Thyroid gland (tissue), 4 donors: ENCODE results near the gene LOXHD1. TPM values are rescaled to one million over a fixed set of nuclear protein-coding genes. Genes with fewer than 3 reads are reported as not detected.
A peak's percentile ranks its signal among the peaks of the same experiment; 100 is the strongest.

Source experiments
- DNase-seq, 2 donors: peaks; one replicate each; pipeline ENCODE4 v3.0.0-alpha.2; 2019
- H3K27ac ChIP-seq, 3 donors: fragments of 200-600 bp; sonication (generic); 1 replicate in 2 of 3; 2 replicates in 1 of 3; pipeline ENCODE4 v1.5.1; 2016 to 2019; ENCODE audit warnings: mild to moderate bottlenecking in 1 of 3, moderate library complexity in 1 of 3
- H3K27me3 ChIP-seq: fragments of 200-600 bp; sonication (generic); one replicate; pipeline ENCODE4 v1.5.1; 2019
- H3K36me3 ChIP-seq, 2 donors: fragments of 200-600 bp; sonication (generic); one replicate each; pipeline ENCODE4 v1.5.1; 2016 to 2019
- H3K4me1 ChIP-seq, 2 donors: fragments of 200-600 bp; sonication (generic); one replicate each; pipeline ENCODE4 v1.5.1; 2017 to 2019
- H3K4me3 ChIP-seq, 3 donors: fragments of 200-600 bp; sonication (generic); replicated peaks in 1 of 3; 1 replicate in 2 of 3; 2 replicates in 1 of 3; pipeline ENCODE4 v1.5.1; 2016; ENCODE audit warnings: mild to moderate bottlenecking in 1 of 3
- H3K9me3 ChIP-seq: fragments of 200-600 bp; sonication (generic); one replicate; pipeline ENCODE4 v1.5.1; 2017
- CTCF ChIP-seq, 6 experiments: fragments of 200-600 bp in 3 of 6; fragments of 450-650 bp in 3 of 6; sonication (generic) in 3 of 6; IDR thresholded peaks; one replicate each; pipeline ENCODE4 v1.5.1; 2016 to 2019; ENCODE audit warnings: antibody characterized with exemption in 6 of 6, mild to moderate bottlenecking in 2 of 6, inconsistent platforms in 1 of 6, moderate library complexity in 1 of 6
- POLR2A ChIP-seq, 2 donors: fragments of 450-650 bp; IDR thresholded peaks; one replicate each; pipeline ENCODE4 v1.6.1; 2017; ENCODE audit warnings: antibody characterized with exemption in 2 of 2, mild to moderate bottlenecking in 2 of 2, moderate library complexity in 1 of 2
- WGBS, 2 donors: methylation state at CpG; one replicate each; pipeline ENCODE4 v1.1.5; 2017; 5-methylcytosine and 5-hydroxymethylcytosine counted together
- intact Hi-C: fragments of 100-400 bp; cut with DNase I; formaldehyde crosslinking; loops from one replicate; pipeline ENCODE4 v1.15.1; 2023
- total RNA-seq, 4 donors: library from RNA; depleted of rRNA; stranded (reverse); fragments of >200 nt; gene quantifications; one replicate each; pipeline ENCODE4 v1.2.3, GENCODE V29; 2016

LOXHD1 gene
- total RNA-seq, 4 donors from 2014 or later = 0.11 to 0.83 (median 0.32) TPM

DNA sequence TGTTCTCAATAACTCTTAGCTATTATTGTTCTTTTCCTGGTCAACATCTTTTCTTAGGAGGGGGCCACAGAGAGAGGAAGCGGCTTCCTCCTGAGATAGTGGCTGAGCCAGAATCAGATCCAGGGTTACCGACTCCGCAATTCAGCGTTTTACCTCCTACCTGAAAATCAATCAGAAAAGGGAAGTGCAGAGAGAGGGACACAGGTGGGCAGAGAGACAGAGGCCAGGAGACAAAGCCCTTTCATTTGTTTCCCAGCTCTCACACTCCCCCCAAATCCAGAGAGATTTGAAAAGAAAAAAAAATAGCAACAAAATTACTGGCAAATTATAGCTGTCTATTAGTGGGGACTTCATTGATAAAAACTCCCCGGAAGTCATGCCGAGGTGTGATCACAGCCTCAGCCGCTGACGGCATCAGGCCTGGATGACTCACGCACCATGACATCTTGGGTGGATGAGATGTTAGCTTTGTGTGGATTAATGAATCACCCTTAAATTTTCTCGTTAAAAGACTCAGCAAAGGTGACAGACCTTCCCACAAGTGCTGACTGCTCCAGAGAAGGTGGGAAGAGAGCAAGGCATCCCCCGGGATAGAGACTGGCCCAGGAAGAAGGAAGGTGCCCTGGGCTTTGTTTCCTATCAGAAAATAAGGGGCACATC is 120.7 kb downstream of the LOXHD1 start:
- DNase-seq = no peak
- Histone ChIP-seq H3K36me3 (no peaks in the 10 kb centered on the region), H3K4me1 (no peaks in the 10 kb centered on the region), H3K4me3 (no peak overlapping the region), H3K27ac (no peak overlapping the region), H3K27me3 (no peaks in the 10 kb centered on the region), H3K9me3 (no peaks in the 10 kb centered on the region)
- WGBS, 2 donors = 72 to 81% methylated on average over 11 of the region's 11 CpGs
- intact Hi-C loops = no loop called here
- no peak for TF ChIP-seq POLR2A (IDR thresholded peaks at IDR 0.05)
- TF ChIP-seq CTCF (IDR thresholded peaks at IDR 0.05) = no peak

- Histone ChIP-seq H3K4me1 (no peaks in the 10 kb centered on the region), H3K27ac (no peak overlapping the region), H3K36me3 (no peaks in the 10 kb centered on the region), H3K9me3 (no peaks in the 10 kb centered on the region), H3K4me3 (no peak overlapping the region), H3K27me3 (no peaks in the 10 kb centered on the region)
- 86 to 92% methylated on average over 2 of the region's 2 CpGs for WGBS, 2 donors
- intact Hi-C loops = no loop called here
- TF ChIP-seq CTCF (IDR thresholded peaks at IDR 0.05) (no peak), POLR2A (IDR thresholded peaks at IDR 0.05) (no peak)
- DNase-seq = no peak
Measured at GRCh38 chr18:46531482-46531881, 125.5 kb downstream of the LOXHD1 start.

DNA sequence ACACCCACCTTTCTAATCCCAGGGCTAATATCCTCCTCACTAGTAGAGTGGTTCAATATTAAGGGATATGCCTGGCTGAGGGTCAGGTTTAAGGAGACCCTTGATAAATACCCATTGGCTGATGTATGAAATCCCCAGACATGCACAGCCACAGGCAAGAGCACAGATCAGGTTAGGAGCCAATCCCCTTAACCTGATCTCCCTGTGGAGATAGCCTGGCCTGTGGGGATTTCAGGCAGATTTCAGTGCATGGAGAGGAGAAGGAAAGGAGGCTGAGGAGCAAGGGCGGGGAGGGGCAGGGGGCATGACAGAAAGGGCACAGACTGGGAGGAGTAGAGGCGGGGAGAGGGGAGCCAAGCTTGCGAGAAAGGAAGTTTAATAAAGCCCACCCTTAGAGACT is 129.0 kb downstream of the LOXHD1 start:
- Histone ChIP-seq H3K9me3 (no peaks in the 10 kb centered on the region), H3K27me3 (no peaks in the 10 kb centered on the region), H3K4me3 (no peak overlapping the region), H3K27ac (no peak overlapping the region), H3K4me1 (no peaks in the 10 kb centered on the region), H3K36me3 (no peaks in the 10 kb centered on the region)
- intact Hi-C loops = loop anchor here (10.0 kb wide), 1 partner anchor 277 kb away; no protein-coding TSS in a partner anchor
- no peak for DNase-seq
- TF ChIP-seq POLR2A (IDR thresholded peaks at IDR 0.05) = no peak
- no peak for TF ChIP-seq CTCF (IDR thresholded peaks at IDR 0.05)
- WGBS, 2 donors = 93 to 95% methylated on average over 3 of the region's 3 CpGs

GRCh38 chr18:46519870-46520269 is 137.2 kb downstream of the LOXHD1 start:
- DNase-seq = no peak
- no peak for TF ChIP-seq POLR2A (IDR thresholded peaks at IDR 0.05)
- TF ChIP-seq CTCF (IDR thresholded peaks at IDR 0.05) = no peak
- H3K27ac ChIP-seq = no peak overlapping the region
- no peak overlapping the region for H3K4me3 ChIP-seq
- WGBS, 2 donors = 81 to 89% methylated on average over 7 of the region's 7 CpGs
- intact Hi-C loops = loop anchor here (10.0 kb wide), 1 partner anchor 285 kb away; no protein-coding TSS in a partner anchor
- no peaks in the 10 kb centered on the region for H3K9me3 ChIP-seq
- H3K36me3 ChIP-seq = no peaks in the 10 kb centered on the region
- no peaks in the 10 kb centered on the region for H3K27me3 ChIP-seq
- H3K4me1 ChIP-seq = no peaks in the 10 kb centered on the region

- Histone ChIP-seq H3K4me1 (no peaks in the 10 kb centered on the region), H3K27ac (no peak overlapping the region), H3K9me3 (no peaks in the 10 kb centered on the region), H3K36me3 (no peaks in the 10 kb centered on the region), H3K4me3 (no peak overlapping the region), H3K27me3 (no peaks in the 10 kb centered on the region)
- 41 to 58% methylated on average over 4 to 5 of the region's 6 CpGs for WGBS, 2 donors
- TF ChIP-seq CTCF (IDR thresholded peaks at IDR 0.05) = peak in 2 of 6 experiments; percentile 19 to 31
- TF ChIP-seq POLR2A (IDR thresholded peaks at IDR 0.05) = no peak
- intact Hi-C loops = no loop called here
- peak; percentile 44 to 46 for DNase-seq
Measured at GRCh38 chr18:46518438-46518837, 138.6 kb downstream of the LOXHD1 start.
